ENCODE measurements around the gene PHAF1. TPM values are rescaled to one million over a fixed set of nuclear protein-coding genes. Genes with fewer than 3 reads are reported as not detected.

PHAF1 gene
- total and polyA plus RNA-seq, 9 of the 15 experiments (the other 6 are each of a cell fraction or from before 2014, with no cell fraction given) = 5.1 to 25.4 (median 13.8) TPM

- TF ChIP-seq ZNF740 (CRISPR knock-in tag; IDR thresholded peaks at IDR 0.05) = 0 out of 2 replicates have a peak, but pooled peaks have one; percentile 20
- TF ChIP-seq ZNF740 (tag; IDR thresholded peaks at IDR 0.05) = no peak
- TF ChIP-seq POLR2G (IDR thresholded peaks at IDR 0.05; ENCODE audit: low read depth, low read length) = peak; percentile 35; the same call in 1 of the 2 replicates
- peak; percentile 12 for TF ChIP-seq PCBP1 (IDR thresholded peaks at IDR 0.05; ENCODE audit: low read depth, low read length, poor library complexity, severe bottlenecking)
- no peak for TF ChIP-seq PKNOX1 (IDR thresholded peaks at IDR 0.05)
- TF ChIP-seq TFAM (CRISPR knock-in tag; conservative IDR thresholded peaks at IDR 0.05) = no peak
- no peak for TF ChIP-seq XRCC4 (IDR thresholded peaks at IDR 0.05; ENCODE audit: extremely low read depth, insufficient read depth, insufficient read length)
- TF ChIP-seq HMGXB4 (CRISPR knock-in tag; IDR thresholded peaks at IDR 0.05) = no peak
- TF ChIP-seq ZNF384 (IDR thresholded peaks at IDR 0.05; ENCODE audit: low read depth, low read length) = no peak
- no peak for TF ChIP-seq POLR2A (conservative IDR thresholded peaks at IDR 0.05)
- no peak for TF ChIP-seq DIDO1 (tag; IDR thresholded peaks at IDR 0.05; ENCODE audit: low read depth)
- TF ChIP-seq CCAR2 (IDR thresholded peaks at IDR 0.05; ENCODE audit: low read depth, low read length) = no peak
- TF ChIP-seq TCF3 (CRISPR knock-in tag; IDR thresholded peaks at IDR 0.05) = no peak
- no peak for TF ChIP-seq SRSF3 (IDR thresholded peaks at IDR 0.05; ENCODE audit: insufficient read depth, low read length)
- TF ChIP-seq ZC3H11A (IDR thresholded peaks at IDR 0.05; ENCODE audit: low read depth, low read length) = no peak
- TF ChIP-seq ARID4B (CRISPR knock-in tag; IDR thresholded peaks at IDR 0.05) = no peak
- no peak for TF ChIP-seq RBM17 (IDR thresholded peaks at IDR 0.05; ENCODE audit: borderline replicate concordance, low read depth, low read length)
- TF ChIP-seq CAMTA2 (CRISPR knock-in tag; conservative IDR thresholded peaks at IDR 0.05) = no peak
- no peak for TF ChIP-seq MXD1 (CRISPR knock-in tag; IDR thresholded peaks at IDR 0.05; ENCODE audit: borderline replicate concordance, poor library complexity, severe bottlenecking)
Measured at GRCh38 chr16:67163164-67163998, 53.6 kb downstream of the PHAF1 start (continued).

All from K562 (cell line).